Upper lobe of left lung (tissue), 6 donors: ENCODE measurements around the gene VEPH1. TPM values are rescaled to one million over a fixed set of nuclear protein-coding genes. Genes with fewer than 3 reads are reported as not detected.

ENCODE experiments used
- ATAC-seq, 2 donors: fragments of 200-7000 bp; cut with Tn5 transposase; one replicate each; pipeline ENCODE4 v1.9.1; 2022; ENCODE audit warnings: mild to moderate bottlenecking in 2 of 2, moderate library complexity in 2 of 2; ENCODE audit not compliant: low FRiP score in 2 of 2
- DNase-seq, 2 donors: peaks; one replicate each; pipeline ENCODE4 v3.0.0-alpha.2; 2019 to 2020
- H3K27ac ChIP-seq, 4 donors: fragments of 200-600 bp; sonication (generic); one replicate each; pipeline ENCODE4 v1.5.1; 2016 to 2019
- H3K27me3 ChIP-seq, 4 donors: fragments of 200-600 bp; sonication (generic); one replicate each; pipeline ENCODE4 v1.5.1; 2017 to 2019
- H3K36me3 ChIP-seq, 4 donors: fragments of 200-600 bp; sonication (generic); one replicate each; pipeline ENCODE4 v1.5.1; 2016 to 2019
- H3K4me1 ChIP-seq, 4 donors: fragments of 200-600 bp; sonication (generic); one replicate each; pipeline ENCODE4 v1.5.1; 2018 to 2019
- H3K4me3 ChIP-seq, 4 donors: fragments of 200-600 bp; sonication (generic); one replicate each; pipeline ENCODE4 v1.5.1; 2017 to 2019; ENCODE audit warnings: mild to moderate bottlenecking in 2 of 4, moderate library complexity in 1 of 4
- H3K9me3 ChIP-seq, 4 donors: fragments of 200-600 bp; sonication (generic); one replicate each; pipeline ENCODE4 v1.5.1; 2018 to 2019
- CTCF ChIP-seq, 6 experiments: fragments of 450-650 bp in 4 of 6; fragments of 200-600 bp in 2 of 6; sonication (generic) in 2 of 6; IDR thresholded peaks; one replicate each; pipeline ENCODE4 v1.5.1; 2016 to 2019; ENCODE audit warnings: antibody characterized with exemption in 6 of 6
- EP300 ChIP-seq, 4 donors: sonication (generic); formaldehyde crosslinking; IDR thresholded peaks; one replicate each; pipeline ENCODE4 v1.5.1; 2017; ENCODE audit warnings: antibody characterized with exemption in 4 of 4, control low read depth in 2 of 4
- POLR2A ChIP-seq, 4 donors: fragments of 450-650 bp; IDR thresholded peaks; one replicate each; pipeline ENCODE4 v1.5.1; 2016 to 2017; ENCODE audit warnings: antibody characterized with exemption in 4 of 4, mild to moderate bottlenecking in 2 of 4
- POLR2AphosphoS5 ChIP-seq, 2 donors: sonication (generic); formaldehyde crosslinking; IDR thresholded peaks; one replicate each; pipeline ENCODE4 v1.5.1; 2017; ENCODE audit warnings: antibody characterized with exemption in 2 of 2
- WGBS, 2 donors: methylation state at CpG; one replicate each; pipeline ENCODE4 v1.1.5; 2017 to 2018; 5-methylcytosine and 5-hydroxymethylcytosine counted together
- total RNA-seq, 6 donors: library from RNA; depleted of rRNA in 4 of 6; stranded (reverse); fragments of >200 nt in 4 of 6; gene quantifications; one replicate each; pipeline versions ENCODE4 v1.1.0 to v1.2.1, GENCODE V29; 2016 to 2021
- donor health status: DM: no; HTN: no; CAD: no; lungs with moderate emphysema.
- donor health status: DM: no; HTN: yes; CAD: no; lungs with severe emphysema.

The VEPH1 gene
- total RNA-seq, 6 donors from 2014 or later: 78.6 to 229 (median 178) TPM

- TF ChIP-seq CTCF (IDR thresholded peaks at IDR 0.05) (no peak), POLR2A (IDR thresholded peaks at IDR 0.05) (no peak)
- Histone ChIP-seq H3K27ac (no peak overlapping the region), H3K27me3 (no peaks in the 10 kb centered on the region), H3K4me3 (no peak overlapping the region), H3K36me3 (no peaks in the 10 kb centered on the region), H3K4me1 (no peaks in the 10 kb centered on the region), H3K9me3 (no peaks in the 10 kb centered on the region)
- ATAC-seq (no peak), DNase-seq (no peak)
- WGBS, 2 donors: 86 to 91% methylated on average over 1 of the region's 1 CpG
Observed at GRCh38 chr3:157394411-157394810, 108.8 kb downstream of the VEPH1 start.

GRCh38 chr3:157393113-157393512 is 110.1 kb downstream of the VEPH1 start:
- no peak for ATAC-seq
- Histone ChIP-seq H3K27ac (no peak overlapping the region), H3K4me3 (no peak overlapping the region), H3K9me3 (no peaks in the 10 kb centered on the region), H3K36me3 (no peaks in the 10 kb centered on the region), H3K27me3 (no peaks in the 10 kb centered on the region), H3K4me1 (no peaks in the 10 kb centered on the region)
- no peak for DNase-seq
- TF ChIP-seq POLR2AphosphoS5 (IDR thresholded peaks at IDR 0.05): no peak
- no peak for TF ChIP-seq POLR2A (IDR thresholded peaks at IDR 0.05)
- TF ChIP-seq EP300 (IDR thresholded peaks at IDR 0.05): no peak
- TF ChIP-seq CTCF (IDR thresholded peaks at IDR 0.05): no peak

DNA sequence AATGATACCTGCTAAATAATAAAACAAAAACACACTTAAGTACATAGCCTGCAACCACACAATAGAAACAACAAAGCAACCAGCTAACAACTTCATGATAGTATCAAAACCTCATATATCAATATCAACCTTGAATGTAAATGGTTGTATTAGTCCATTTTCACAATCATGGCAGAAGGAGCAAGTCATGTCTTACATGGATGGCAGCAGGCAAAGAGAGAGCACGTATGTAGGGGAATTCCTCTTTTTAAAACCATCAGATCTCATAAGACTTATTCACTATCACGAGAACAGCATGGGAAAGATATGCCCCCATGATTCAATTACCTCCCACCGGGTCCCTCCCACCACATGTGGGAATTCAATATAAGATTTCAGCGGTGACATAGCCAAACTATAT is 111.1 kb downstream of the VEPH1 start:
- DNase-seq (no peak), ATAC-seq (no peak)
- 90 to 94% methylated on average over 4 of the region's 4 CpGs for WGBS, 2 donors

DNA sequence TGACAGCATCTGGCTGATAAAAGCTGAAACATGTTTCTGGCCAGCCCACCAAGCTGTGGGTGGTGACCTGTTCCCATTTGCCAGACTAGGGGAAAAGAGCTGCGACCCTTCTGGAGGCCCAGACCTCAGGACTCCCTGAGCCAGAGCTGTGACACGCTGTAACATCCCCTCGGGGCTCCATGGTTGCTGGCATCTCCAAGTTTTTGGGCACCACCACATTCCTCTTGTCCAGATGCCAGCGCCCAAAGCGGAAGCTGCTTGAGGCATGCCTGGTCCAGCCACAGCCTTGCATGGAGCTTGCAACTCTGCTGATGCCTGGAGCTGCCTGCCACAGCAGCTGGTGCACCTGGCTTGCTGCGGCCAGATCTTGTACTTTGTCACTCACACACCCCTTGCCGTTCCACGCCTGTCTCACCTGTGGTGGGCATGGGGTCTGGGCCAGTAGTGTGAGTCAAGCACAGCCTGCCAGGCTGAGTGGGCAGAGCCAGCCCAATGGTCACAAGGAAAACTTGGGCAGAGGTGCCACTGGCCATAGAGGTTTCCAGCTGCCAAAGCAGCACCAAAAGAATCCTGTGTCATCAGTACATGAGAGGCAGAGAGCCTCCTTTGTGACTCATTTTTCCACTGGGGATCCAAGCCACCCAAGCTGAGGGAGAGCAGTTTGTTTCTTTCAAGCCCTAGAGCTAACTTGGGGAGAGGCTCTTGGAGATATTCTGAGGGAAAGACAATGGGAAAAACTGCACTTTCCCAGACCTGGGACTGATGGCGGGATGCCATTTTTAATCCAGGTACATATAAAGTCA is 112.3 kb downstream of the VEPH1 start:
- H3K4me1 ChIP-seq: no peaks in the 10 kb centered on the region
- TF ChIP-seq POLR2AphosphoS5 (IDR thresholded peaks at IDR 0.05): no peak
- no peak for TF ChIP-seq CTCF (IDR thresholded peaks at IDR 0.05)
- peak in 1 of 2 donors; percentile 56 for ATAC-seq
- no peaks in the 10 kb centered on the region for H3K9me3 ChIP-seq
- 84 to 94% methylated on average over 4 to 9 of the region's 9 CpGs for WGBS, 2 donors
- peak in 1 of 2 donors; percentile 24 for DNase-seq
- no peaks in the 10 kb centered on the region for H3K27me3 ChIP-seq
- H3K4me3 ChIP-seq: no peak overlapping the region
- H3K27ac ChIP-seq: no peak overlapping the region
- no peaks in the 10 kb centered on the region for H3K36me3 ChIP-seq

More for the DNA sequence above, 111.1 kb downstream of the VEPH1 start:
- TF ChIP-seq CTCF (IDR thresholded peaks at IDR 0.05) (no peak), POLR2A (IDR thresholded peaks at IDR 0.05) (no peak), POLR2AphosphoS5 (IDR thresholded peaks at IDR 0.05) (no peak), EP300 (IDR thresholded peaks at IDR 0.05) (no peak)
- no peak overlapping the region for H3K27ac ChIP-seq
- H3K27me3 ChIP-seq: no peaks in the 10 kb centered on the region
- H3K36me3 ChIP-seq: no peaks in the 10 kb centered on the region
- H3K4me3 ChIP-seq: no peak overlapping the region
- H3K4me1 ChIP-seq: no peaks in the 10 kb centered on the region
- no peaks in the 10 kb centered on the region for H3K9me3 ChIP-seq

- TF ChIP-seq EP300 (IDR thresholded peaks at IDR 0.05): no peak
- TF ChIP-seq POLR2AphosphoS5 (IDR thresholded peaks at IDR 0.05): no peak
- TF ChIP-seq POLR2A (IDR thresholded peaks at IDR 0.05): no peak
- TF ChIP-seq CTCF (IDR thresholded peaks at IDR 0.05): no peak
- no peak for ATAC-seq
- Histone ChIP-seq H3K27me3 (no peaks in the 10 kb centered on the region), H3K36me3 (no peaks in the 10 kb centered on the region), H3K4me1 (no peaks in the 10 kb centered on the region), H3K9me3 (no peaks in the 10 kb centered on the region), H3K4me3 (no peak overlapping the region), H3K27ac (no peak overlapping the region)
- DNase-seq: no peak
Observed at GRCh38 chr3:157388976-157389375, 114.2 kb downstream of the VEPH1 start.
